ENCODE measurements around the gene HBZ.
"Not testable (repeated sequence)": the region's sequence is repeated elsewhere in the genome, so short reads cannot be mapped to it uniquely, and the experiment has no call there.

The HBZ gene

DNA sequence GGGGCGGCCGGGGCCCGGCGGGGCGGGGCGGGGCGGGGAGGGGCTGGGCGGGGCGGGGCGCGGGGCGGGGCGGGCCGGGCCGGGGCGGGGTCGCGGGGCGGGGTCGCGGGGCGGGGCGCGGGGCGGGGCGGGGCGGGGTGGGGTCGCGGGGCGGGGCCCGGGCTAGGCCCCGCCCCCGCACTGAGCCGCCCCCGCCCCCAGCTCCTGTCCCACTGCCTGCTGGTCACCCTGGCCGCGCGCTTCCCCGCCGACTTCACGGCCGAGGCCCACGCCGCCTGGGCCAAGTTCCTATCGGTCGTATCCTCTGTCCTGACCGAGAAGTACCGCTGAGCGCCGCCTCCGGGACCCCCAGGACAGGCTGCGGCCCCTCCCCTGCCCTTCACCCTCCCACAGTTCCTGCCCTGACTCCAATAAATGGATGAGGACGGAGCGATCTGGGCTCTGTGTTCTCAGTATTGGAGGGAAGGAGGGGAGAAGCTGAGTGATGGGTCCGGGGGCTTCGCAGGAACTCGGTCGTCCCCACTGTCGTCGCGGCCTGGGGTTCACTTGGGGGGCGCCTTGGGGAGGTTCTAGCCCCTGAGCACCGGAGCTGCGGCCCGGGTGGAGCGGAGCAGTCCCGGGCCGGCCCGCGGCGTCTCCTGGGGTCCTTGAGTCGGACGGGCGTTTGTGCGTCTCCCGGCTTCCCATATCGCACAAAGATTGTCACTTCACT is 12.5 kb downstream of the HBZ start:
- DNase-seq (ENCODE audit: low read depth), result no peak

- no peak for DNase-seq (ENCODE audit: low read depth)
These were observed 13.3 kb downstream of the HBZ start, which contains the start of gene HBM for GRCh38 chr16:165539-166374. TSS of gene HBM (plus strand) at chr16:165978. CDS start at chr16:165998, 20 bp downstream.

GRCh38 chr16:166375-167121 is 14.1 kb downstream of the HBZ start:
- DNase-seq (ENCODE audit: low read depth), result no peak

- DNase-seq (ENCODE audit: low read depth), result no peak
These were observed 14.8 kb downstream of the HBZ start for GRCh38 chr16:167122-167690.

- DNase-seq (ENCODE audit: low read depth), result no peak
These were observed 16.0 kb downstream of the HBZ start for GRCh38 chr16:168424-168823.

GRCh38 chr16:169014-169413 is 16.6 kb downstream of the HBZ start:
- DNase-seq (ENCODE audit: low read depth), result no peak

DNA sequence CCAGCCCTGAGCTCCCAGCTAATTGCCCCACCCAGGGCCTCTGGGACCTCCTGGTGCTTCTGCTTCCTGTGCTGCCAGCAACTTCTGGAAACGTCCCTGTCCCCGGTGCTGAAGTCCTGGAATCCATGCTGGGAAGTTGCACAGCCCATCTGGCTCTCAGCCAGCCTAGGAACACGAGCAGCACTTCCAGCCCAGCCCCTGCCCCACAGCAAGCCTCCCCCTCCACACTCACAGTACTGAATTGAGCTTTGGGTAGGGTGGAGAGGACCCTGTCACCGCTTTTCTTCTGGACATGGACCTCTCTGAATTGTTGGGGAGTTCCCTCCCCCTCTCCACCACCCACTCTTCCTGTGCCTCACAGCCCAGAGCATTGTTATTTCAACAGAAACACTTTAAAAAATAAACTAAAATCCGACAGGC is 17.7 kb downstream of the HBZ start:
- DNase-seq (ENCODE audit: low read depth), result not testable (repeated sequence)

- no peak for DNase-seq (ENCODE audit: low read depth)
These were observed 18.3 kb downstream of the HBZ start for GRCh38 chr16:170788-171187.

- DNase-seq (ENCODE audit: low read depth), result not testable (repeated sequence)
These were observed 20.0 kb downstream of the HBZ start, which contains the start of gene HBA2 for GRCh38 chr16:172374-172941. TSS of gene HBA2 (plus strand) at chr16:172876. CDS start at chr16:172913, 37 bp downstream.

- not testable (repeated sequence) for DNase-seq (ENCODE audit: low read depth)
These were observed 20.9 kb downstream of the HBZ start for GRCh38 chr16:173211-173854.

DNA sequence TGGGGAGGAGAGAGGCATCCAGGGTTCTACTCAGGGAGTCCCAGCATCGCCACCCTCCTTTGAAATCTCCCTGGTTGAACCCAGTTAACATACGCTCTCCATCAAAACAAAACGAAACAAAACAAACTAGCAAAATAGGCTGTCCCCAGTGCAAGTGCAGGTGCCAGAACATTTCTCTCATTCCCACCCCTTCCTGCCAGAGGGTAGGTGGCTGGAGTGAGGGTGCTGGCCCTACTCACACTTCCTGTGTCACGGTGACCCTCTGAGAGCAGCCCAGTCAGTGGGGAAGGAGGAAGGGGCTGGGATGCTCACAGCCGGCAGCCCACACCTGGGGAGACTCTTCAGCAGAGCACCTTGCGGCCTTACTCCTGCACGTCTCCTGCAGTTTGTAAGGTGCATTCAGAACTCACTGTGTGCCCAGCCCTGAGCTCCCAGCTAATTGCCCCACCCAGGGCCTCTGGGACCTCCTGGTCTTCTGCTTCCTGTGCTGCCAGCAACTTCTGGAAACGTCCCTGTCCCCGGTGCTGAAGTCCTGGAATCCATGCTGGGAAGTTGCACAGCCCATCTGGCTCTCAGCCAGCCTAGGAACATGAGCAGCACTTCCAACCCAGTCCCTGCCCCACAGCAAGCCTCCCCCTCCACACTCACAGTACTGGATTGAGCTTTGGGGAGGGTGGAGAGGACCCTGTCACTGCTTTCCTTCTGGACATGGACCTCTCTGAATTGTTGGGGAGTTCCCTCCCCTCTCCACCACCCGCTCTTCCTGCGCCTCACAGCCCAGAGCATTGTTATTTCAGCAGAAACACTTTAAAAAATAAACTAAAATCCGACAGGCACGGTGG is 21.7 kb downstream of the HBZ start:
- DNase-seq (ENCODE audit: low read depth), result not testable (repeated sequence)

DNA sequence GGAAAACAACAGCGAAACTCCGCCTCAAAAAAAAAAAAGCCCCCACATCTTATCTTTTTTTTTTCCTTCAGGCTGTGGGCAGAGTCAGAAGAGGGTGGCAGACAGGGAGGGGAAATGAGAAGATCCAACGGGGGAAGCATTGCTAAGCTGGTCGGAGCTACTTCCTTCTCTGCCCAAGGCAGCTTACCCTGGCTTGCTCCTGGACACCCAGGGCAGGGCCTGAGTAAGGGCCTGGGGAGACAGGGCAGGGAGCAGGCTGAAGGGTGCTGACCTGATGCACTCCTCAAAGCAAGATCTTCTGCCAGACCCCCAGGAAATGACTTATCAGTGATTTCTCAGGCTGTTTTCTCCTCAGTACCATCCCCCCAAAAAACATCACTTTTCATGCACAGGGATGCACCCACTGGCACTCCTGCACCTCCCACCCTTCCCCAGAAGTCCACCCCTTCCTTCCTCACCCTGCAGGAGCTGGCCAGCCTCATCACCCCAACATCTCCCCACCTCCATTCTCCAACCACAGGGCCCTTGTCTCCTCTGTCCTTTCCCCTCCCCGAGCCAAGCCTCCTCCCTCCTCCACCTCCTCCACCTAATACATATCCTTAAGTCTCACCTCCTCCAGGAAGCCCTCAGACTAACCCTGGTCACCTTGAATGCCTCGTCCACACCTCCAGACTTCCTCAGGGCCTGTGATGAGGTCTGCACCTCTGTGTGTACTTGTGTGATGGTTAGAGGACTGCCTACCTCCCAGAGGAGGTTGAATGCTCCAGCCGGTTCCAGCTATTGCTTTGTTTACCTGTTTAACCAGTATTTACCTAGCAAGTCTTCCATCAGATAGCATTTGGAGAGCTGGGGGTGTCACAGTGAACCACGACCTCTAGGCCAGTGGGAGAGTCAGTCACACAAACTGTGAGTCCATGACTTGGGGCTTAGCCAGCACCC is 22.8 kb downstream of the HBZ start:
- DNase-seq (ENCODE audit: low read depth), result no peak

DNA sequence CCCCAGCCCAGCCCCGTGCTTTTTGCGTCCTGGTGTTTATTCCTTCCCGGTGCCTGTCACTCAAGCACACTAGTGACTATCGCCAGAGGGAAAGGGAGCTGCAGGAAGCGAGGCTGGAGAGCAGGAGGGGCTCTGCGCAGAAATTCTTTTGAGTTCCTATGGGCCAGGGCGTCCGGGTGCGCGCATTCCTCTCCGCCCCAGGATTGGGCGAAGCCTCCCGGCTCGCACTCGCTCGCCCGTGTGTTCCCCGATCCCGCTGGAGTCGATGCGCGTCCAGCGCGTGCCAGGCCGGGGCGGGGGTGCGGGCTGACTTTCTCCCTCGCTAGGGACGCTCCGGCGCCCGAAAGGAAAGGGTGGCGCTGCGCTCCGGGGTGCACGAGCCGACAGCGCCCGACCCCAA is 23.6 kb downstream of the HBZ start:
- DNase-seq (ENCODE audit: low read depth), result not testable (repeated sequence)

GRCh38 chr16:176477-177382 is 24.3 kb downstream of the HBZ start, which contains the start of gene HBA1:
TSS of gene HBA1 (plus strand) at chr16:176680. CDS start at chr16:176717, 37 bp downstream.
- not testable (repeated sequence) for DNase-seq (ENCODE audit: low read depth)

- DNase-seq (ENCODE audit: low read depth), result no peak
These were observed 25.0 kb downstream of the HBZ start for GRCh38 chr16:177394-177822.

GRCh38 chr16:177981-178667 is 25.7 kb downstream of the HBZ start:
- DNase-seq (ENCODE audit: low read depth), result no peak

DNA sequence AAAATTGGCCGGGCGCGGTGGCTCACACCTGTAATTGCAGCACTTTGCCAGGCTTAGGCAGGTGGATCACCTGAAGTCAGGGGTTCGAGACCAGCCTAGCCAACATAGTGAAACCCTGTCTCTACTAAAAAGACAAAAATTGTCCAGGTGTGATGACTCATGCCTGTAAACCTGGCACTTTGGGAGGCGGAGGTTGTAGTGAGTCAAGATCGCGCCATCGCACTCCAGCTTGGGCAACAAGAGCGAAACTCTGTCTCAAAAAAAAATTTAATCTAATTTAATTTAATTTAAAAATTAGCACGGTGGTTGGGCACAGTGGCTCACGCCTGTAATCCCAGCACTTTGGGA is 26.2 kb downstream of the HBZ start:
- DNase-seq (ENCODE audit: low read depth), result no peak
